ENCODE results near the gene PIP5K1B.

DNA sequence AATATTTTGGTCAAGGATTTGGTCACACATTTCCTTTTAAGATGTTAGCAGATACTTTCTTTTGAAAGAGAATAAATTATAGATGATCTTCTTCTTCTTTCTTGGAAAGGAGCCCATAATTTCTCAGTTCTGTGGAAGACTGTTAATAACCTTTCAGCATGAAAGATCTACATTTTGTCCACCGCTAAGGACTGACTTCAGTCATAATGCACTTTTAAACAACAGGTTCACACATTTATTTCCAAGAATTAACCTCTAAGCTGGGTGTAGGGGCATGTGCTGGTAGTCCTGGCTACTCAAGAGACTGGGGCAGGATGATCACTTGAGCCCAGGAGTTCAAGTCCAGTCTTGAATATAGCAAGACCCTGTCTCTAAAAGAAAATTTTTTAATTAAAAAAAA lies 215.9 kb downstream of the PIP5K1B start:
- TF ChIP-seq ZNF317 (CRISPR knock-in tag; IDR thresholded peaks at IDR 0.05; ENCODE audit: borderline replicate concordance, low read depth), result no peak
- no peak for TF ChIP-seq MYBL2 (CRISPR knock-in tag; IDR thresholded peaks at IDR 0.05)
- TF ChIP-seq, protein P1, sequence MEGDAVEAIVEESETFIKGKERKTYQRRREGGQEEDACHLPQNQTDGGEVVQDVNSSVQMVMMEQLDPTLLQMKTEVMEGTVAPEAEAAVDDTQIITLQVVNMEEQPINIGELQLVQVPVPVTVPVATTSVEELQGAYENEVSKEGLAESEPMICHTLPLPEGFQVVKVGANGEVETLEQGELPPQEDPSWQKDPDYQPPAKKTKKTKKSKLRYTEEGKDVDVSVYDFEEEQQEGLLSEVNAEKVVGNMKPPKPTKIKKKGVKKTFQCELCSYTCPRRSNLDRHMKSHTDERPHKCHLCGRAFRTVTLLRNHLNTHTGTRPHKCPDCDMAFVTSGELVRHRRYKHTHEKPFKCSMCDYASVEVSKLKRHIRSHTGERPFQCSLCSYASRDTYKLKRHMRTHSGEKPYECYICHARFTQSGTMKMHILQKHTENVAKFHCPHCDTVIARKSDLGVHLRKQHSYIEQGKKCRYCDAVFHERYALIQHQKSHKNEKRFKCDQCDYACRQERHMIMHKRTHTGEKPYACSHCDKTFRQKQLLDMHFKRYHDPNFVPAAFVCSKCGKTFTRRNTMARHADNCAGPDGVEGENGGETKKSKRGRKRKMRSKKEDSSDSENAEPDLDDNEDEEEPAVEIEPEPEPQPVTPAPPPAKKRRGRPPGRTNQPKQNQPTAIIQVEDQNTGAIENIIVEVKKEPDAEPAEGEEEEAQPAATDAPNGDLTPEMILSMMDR (IDR thresholded peaks at IDR 0.05), result no peak
- no peak for TF ChIP-seq ZNF138 (CRISPR knock-in tag; conservative IDR thresholded peaks at IDR 0.05)
- TF ChIP-seq, protein P2, sequence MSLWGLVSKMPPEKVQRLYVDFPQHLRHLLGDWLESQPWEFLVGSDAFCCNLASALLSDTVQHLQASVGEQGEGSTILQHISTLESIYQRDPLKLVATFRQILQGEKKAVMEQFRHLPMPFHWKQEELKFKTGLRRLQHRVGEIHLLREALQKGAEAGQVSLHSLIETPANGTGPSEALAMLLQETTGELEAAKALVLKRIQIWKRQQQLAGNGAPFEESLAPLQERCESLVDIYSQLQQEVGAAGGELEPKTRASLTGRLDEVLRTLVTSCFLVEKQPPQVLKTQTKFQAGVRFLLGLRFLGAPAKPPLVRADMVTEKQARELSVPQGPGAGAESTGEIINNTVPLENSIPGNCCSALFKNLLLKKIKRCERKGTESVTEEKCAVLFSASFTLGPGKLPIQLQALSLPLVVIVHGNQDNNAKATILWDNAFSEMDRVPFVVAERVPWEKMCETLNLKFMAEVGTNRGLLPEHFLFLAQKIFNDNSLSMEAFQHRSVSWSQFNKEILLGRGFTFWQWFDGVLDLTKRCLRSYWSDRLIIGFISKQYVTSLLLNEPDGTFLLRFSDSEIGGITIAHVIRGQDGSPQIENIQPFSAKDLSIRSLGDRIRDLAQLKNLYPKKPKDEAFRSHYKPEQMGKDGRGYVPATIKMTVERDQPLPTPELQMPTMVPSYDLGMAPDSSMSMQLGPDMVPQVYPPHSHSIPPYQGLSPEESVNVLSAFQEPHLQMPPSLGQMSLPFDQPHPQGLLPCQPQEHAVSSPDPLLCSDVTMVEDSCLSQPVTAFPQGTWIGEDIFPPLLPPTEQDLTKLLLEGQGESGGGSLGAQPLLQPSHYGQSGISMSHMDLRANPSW (CRISPR knock-in tag; conservative IDR thresholded peaks at IDR 0.05; ENCODE audit: low read depth), result no peak
- TF ChIP-seq ZNF232 (CRISPR knock-in tag; IDR thresholded peaks at IDR 0.05), result no peak
- no peak for TF ChIP-seq GRHL2 (CRISPR knock-in tag; IDR thresholded peaks at IDR 0.05; ENCODE audit: insufficient replicate concordance, severe bottlenecking)
- TF ChIP-seq, protein P3, sequence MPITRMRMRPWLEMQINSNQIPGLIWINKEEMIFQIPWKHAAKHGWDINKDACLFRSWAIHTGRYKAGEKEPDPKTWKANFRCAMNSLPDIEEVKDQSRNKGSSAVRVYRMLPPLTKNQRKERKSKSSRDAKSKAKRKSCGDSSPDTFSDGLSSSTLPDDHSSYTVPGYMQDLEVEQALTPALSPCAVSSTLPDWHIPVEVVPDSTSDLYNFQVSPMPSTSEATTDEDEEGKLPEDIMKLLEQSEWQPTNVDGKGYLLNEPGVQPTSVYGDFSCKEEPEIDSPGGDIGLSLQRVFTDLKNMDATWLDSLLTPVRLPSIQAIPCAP (CRISPR knock-in tag; IDR thresholded peaks at IDR 0.05), result no peak
- TF ChIP-seq ZNF121 (CRISPR knock-in tag; IDR thresholded peaks at IDR 0.05), result no peak

Measured in WTC11 (cell line).